Transverse colon (tissue), 4 donors: ENCODE results near the gene DDAH1. TPM values are rescaled to one million over a fixed set of nuclear protein-coding genes. Genes with fewer than 3 reads are reported as not detected.

Experiments used
- DNase-seq: peaks from one replicate; pipeline ENCODE4 v3.0.0-alpha.2; 2019
- H3K27ac ChIP-seq, 4 donors: fragments of 200-600 bp; sonication (generic); 2 replicates each; pipeline ENCODE4 v1.5.1; 2016 to 2018; ENCODE audit warnings: inconsistent platforms in 4 of 4
- H3K27me3 ChIP-seq: fragments of 200-600 bp; sonication (generic); 2 replicates; pipeline ENCODE4 v1.5.1; 2017; ENCODE audit warnings: inconsistent platforms
- H3K36me3 ChIP-seq, 4 donors: fragments of 200-600 bp; sonication (generic); 2 replicates each; pipeline ENCODE4 v1.5.1; 2017 to 2019; ENCODE audit warnings: inconsistent platforms in 4 of 4
- H3K4me1 ChIP-seq, 4 donors: fragments of 200-600 bp; sonication (generic); 2 replicates each; pipeline ENCODE4 v1.5.1; 2017 to 2020; ENCODE audit warnings: inconsistent platforms in 4 of 4
- H3K4me3 ChIP-seq, 4 donors: fragments of 200-600 bp; sonication (generic); 1 replicate in 1 of 4; 2 replicates in 3 of 4; pipeline versions ENCODE4 v1.5.1 to v1.6.1; 2017 to 2019; ENCODE audit warnings: inconsistent platforms in 4 of 4
- H3K9me3 ChIP-seq, 2 donors: fragments of 200-600 bp; sonication (generic); 2 replicates each; pipeline ENCODE4 v1.5.1; 2017 to 2019; ENCODE audit warnings: inconsistent platforms in 2 of 2
- CTCF ChIP-seq, 5 experiments: fragments of 200-600 bp in 3 of 5; fragments of 450-650 bp in 2 of 5; sonication (generic) in 3 of 5; IDR thresholded peaks; 1 replicate in 2 of 5; 2 replicates in 3 of 5; pipeline ENCODE4 v1.5.1; 2016 to 2017; ENCODE audit warnings: antibody characterized with exemption in 5 of 5, inconsistent platforms in 3 of 5, mild to moderate bottlenecking in 2 of 5, moderate library complexity in 1 of 5
- EP300 ChIP-seq: sonication (generic); formaldehyde crosslinking; IDR thresholded peaks from one replicate; pipeline ENCODE4 v1.6.1; 2017; ENCODE audit warnings: antibody characterized with exemption, low read depth
- POLR2A ChIP-seq: fragments of 450-650 bp; IDR thresholded peaks from one replicate; pipeline ENCODE4 v1.6.1; 2016; ENCODE audit warnings: antibody characterized with exemption, mild to moderate bottlenecking, moderate library complexity
- POLR2AphosphoS5 ChIP-seq, 3 donors: sonication (generic); formaldehyde crosslinking; IDR thresholded peaks; one replicate each; pipeline ENCODE4 v1.6.1; 2016; ENCODE audit warnings: antibody characterized with exemption in 3 of 3
- WGBS, 2 donors: methylation state at CpG; one replicate each; pipeline ENCODE4 v1.1.5; 2018; ENCODE audit warnings: low coverage in 1 of 2; 5-methylcytosine and 5-hydroxymethylcytosine counted together
- in situ Hi-C, 4 donors: fragments of 200-750 bp; cut with MboI; loops; one replicate each; pipeline versions ENCODE4 v1.15.0 to v1.15.1; 2017; ENCODE audit warnings: low sequenced_read_pairs in 3 of 4, low pct_ligation_motif_present in 1 of 4, low pct_unique_long_range_greater_than_20kb in 1 of 4
- intact Hi-C: fragments of 100-400 bp; cut with DNase I; formaldehyde crosslinking; loops from one replicate; pipeline ENCODE4 v1.15.1; 2023; ENCODE audit warnings: low total_unique reads
- total RNA-seq, 4 donors: library from RNA; depleted of rRNA; stranded (reverse); fragments of >200 nt; gene quantifications; one replicate each; pipeline ENCODE4 v1.1.0, GENCODE V29; 2016

Gene DDAH1
- total RNA-seq, 4 donors from 2014 or later = 22.4 to 69.4 (median 48.3) TPM

- WGBS, 2 donors = 64 to 86% methylated on average over 1 of the region's 1 CpG
- intact Hi-C loops = no loop called here
- in situ Hi-C loops = no loop called here
Observed at GRCh38 chr1:85406081-85406480, 58.9 kb downstream of the DDAH1 start.

GRCh38 chr1:85404408-85404807 is 60.6 kb downstream of the DDAH1 start:
- 71 to 82% methylated on average over 5 of the region's 5 CpGs for WGBS, 2 donors
- in situ Hi-C loops (no loop called here), intact Hi-C loops (no loop called here)
- TF ChIP-seq EP300 = no peak
- Histone ChIP-seq H3K27ac (no peak overlapping the region), H3K27me3 (no peaks in the 10 kb centered on the region), H3K4me1 (peaks cover 5 to 36% (median 22%) of the 10 kb centered on the region in 4 donors), H3K9me3 (no peaks in the 10 kb centered on the region), H3K36me3 (no peaks in the 10 kb centered on the region), H3K4me3 (no peak overlapping the region)
- DNase-seq = no peak

More at GRCh38 chr1:85406081-85406480, 58.9 kb downstream of the DDAH1 start:
- TF ChIP-seq CTCF (IDR thresholded peaks at IDR 0.05) = no peak
- TF ChIP-seq EP300 = no peak
- no peak for TF ChIP-seq POLR2A
- TF ChIP-seq POLR2AphosphoS5 (IDR thresholded peaks at IDR 0.05) = no peak
- Histone ChIP-seq H3K36me3 (no peaks in the 10 kb centered on the region), H3K4me3 (no peak overlapping the region), H3K27ac (peak overlapping the region; percentile 77 to 80 (median 78)), H3K27me3 (no peaks in the 10 kb centered on the region), H3K4me1 (peaks cover 5 to 35% (median 22%) of the 10 kb centered on the region in 4 donors), H3K9me3 (no peaks in the 10 kb centered on the region)
- no peak for DNase-seq

- intact Hi-C loops = no loop called here
- no peaks in the 10 kb centered on the region for H3K36me3 ChIP-seq
- DNase-seq = no peak
- in situ Hi-C loops = no loop called here
- TF ChIP-seq POLR2A = no peak
- TF ChIP-seq CTCF (IDR thresholded peaks at IDR 0.05) = peak in 1 of 5 experiments; percentile 14
- no peaks in the 10 kb centered on the region for H3K27me3 ChIP-seq
- WGBS, 2 donors = 87 to 94% methylated on average over 5 to 6 of the region's 6 CpGs
- H3K27ac ChIP-seq = no peak overlapping the region
- no peak overlapping the region for H3K4me3 ChIP-seq
- peaks cover 0 to 7% (median 5%) of the 10 kb centered on the region in 4 donors for H3K4me1 ChIP-seq
- H3K9me3 ChIP-seq = no peaks in the 10 kb centered on the region
Observed at GRCh38 chr1:85398391-85399064, 66.4 kb downstream of the DDAH1 start.

GRCh38 chr1:85397490-85398032 is 67.4 kb downstream of the DDAH1 start:
- Histone ChIP-seq H3K4me3 (no peak overlapping the region), H3K9me3 (no peaks in the 10 kb centered on the region), H3K4me1 (peaks cover 0 to 4% (median 2%) of the 10 kb centered on the region in 4 donors), H3K36me3 (no peaks in the 10 kb centered on the region), H3K27me3 (no peaks in the 10 kb centered on the region), H3K27ac (no peak overlapping the region)
- in situ Hi-C loops = no loop called here
- intact Hi-C loops = no loop called here
- 78 to 84% methylated on average over 4 of the region's 4 CpGs for WGBS, 2 donors
- no peak for TF ChIP-seq POLR2AphosphoS5 (IDR thresholded peaks at IDR 0.05)
- DNase-seq = no peak

- Histone ChIP-seq H3K4me1 (peaks cover 0 to 4% (median 2%) of the 10 kb centered on the region in 4 donors), H3K4me3 (no peak overlapping the region), H3K27ac (no peak overlapping the region), H3K9me3 (no peaks in the 10 kb centered on the region), H3K36me3 (no peaks in the 10 kb centered on the region), H3K27me3 (no peaks in the 10 kb centered on the region)
- in situ Hi-C loops = no loop called here
- 97 to 100% methylated on average over 2 of the region's 2 CpGs for WGBS, 2 donors
- intact Hi-C loops = no loop called here
- no peak for DNase-seq
- no peak for TF ChIP-seq POLR2A
Observed at GRCh38 chr1:85396194-85396593, 68.8 kb downstream of the DDAH1 start.
